NCI-H2227 (cell line): ENCODE measurements around the gene ANXA8.
"Not testable (repeated sequence)": the region's sequence is repeated elsewhere in the genome, so short reads cannot be mapped to it uniquely, and the experiment has no call there.

Experiments used
- DNase-seq: peaks from one replicate; lab custom pipeline; 2025; ENCODE audit not compliant: unreplicated experiment; lab: John Stamatoyannopoulos, UW

ANXA8 gene, protein sequence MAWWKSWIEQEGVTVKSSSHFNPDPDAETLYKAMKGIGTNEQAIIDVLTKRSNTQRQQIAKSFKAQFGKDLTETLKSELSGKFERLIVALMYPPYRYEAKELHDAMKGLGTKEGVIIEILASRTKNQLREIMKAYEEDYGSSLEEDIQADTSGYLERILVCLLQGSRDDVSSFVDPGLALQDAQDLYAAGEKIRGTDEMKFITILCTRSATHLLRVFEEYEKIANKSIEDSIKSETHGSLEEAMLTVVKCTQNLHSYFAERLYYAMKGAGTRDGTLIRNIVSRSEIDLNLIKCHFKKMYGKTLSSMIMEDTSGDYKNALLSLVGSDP

DNA sequence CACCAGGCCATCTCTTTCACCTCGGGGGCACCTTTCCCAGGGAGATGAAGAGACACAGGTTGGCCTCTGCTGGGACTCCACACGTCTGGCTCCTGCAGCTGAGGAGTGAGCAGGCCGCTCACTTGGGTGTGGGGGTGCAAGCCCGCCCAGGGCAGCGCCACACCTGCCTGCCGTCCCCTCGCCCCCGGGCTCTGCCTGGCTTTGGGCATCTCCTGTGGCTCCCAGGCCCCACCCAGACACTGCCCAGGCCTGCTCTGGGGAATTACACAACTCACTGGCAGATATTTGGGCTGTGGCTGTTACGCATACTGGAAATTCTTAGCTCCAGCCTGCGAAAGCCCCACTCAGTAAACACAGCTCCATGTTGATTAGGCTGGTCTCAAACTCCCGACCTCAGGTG is at the start of gene ANXA8:
TSS of gene ANXA8 (minus strand) at position 193 of the 400 bp plus-strand sequence. CDS start at position 11, 182 bp downstream.
- not testable (repeated sequence) for DNase-seq

DNA sequence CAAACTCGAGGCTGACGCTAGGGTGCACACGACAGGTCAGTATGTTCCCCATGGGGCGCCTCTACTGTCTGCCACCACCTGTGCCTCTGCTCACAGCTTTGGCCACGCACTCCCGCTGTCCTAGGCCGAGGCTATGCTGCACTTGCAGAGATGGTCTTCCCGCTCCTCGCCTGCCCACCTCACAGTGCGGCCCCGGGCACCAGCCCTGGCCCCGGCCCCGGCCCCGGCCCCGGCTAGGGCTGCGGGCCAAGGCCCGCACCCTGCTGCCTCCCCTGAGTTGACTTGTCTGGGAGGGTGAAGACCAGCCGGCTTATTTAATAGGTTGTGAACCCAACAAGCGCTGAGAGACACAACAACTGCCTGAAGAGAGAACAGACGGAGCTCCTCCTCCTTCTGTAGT is 39.6 kb upstream of the ANXA8 start, which contains the start of gene AGAP9:
TSS of gene AGAP9 (minus strand) at position 164 of the 400 bp plus-strand sequence. CDS start at position 52, 112 bp downstream.
- not testable (repeated sequence) for DNase-seq

DNA sequence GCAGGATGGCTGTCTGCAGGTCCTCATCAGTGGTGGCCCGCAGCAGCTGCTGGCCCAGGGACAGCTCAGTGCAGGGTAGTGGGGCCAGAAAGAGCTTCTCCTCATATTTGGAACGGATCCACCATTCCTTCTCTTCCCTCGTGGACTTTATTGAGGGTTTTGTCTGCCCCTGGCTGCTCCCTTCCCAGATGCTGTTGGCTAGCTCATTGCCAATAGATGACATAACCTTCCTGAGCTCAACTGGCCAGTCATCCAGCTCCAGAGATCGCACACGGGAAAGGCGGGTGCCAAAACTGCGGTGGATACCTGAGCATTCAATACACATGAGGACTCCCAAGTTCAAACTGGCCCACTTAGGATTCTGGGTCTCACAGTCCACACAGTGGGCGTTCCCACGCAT is 18.4 kb upstream of the ANXA8 start:
- DNase-seq, result not testable (repeated sequence)

DNA sequence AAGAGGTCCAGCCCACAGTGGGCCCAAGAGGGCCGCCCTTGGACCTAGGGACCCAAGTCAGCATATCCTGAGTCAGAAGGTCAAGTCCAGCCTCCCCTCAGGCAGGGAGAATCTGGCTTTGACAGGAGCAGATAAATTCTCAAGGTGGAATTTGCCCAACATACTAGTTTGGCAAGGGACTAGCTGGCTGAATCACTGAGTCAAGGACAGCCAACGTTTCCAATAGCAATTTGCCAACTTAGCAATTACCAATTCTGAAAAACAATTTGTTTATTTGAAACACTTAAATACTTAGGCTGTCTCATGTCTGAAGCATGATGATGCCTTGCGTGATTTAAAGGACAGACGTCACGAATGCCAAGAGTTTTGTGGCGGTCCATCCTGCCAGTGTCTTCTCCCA is 10.3 kb upstream of the ANXA8 start:
- not testable (repeated sequence) for DNase-seq

DNA sequence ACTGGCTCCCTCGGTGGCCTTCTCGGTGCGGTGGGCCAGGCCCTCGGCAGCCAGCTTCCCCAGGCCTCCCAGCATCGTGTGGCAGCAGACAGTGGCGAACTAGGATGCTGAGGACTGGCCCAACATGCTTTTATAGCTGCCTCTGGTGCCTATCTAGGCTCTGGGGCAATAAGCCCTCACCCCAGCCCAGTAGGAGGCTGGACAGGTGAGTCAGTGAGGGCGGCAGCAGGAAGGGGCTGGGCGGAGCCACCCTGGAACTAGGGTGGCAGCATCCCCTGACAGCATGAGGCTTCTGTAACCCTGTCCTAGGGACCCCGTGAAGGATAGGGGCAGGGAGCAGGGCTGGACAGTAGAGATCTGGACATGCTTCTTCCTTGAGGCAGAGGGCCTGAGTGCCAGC is 7.7 kb upstream of the ANXA8 start, which contains the start of gene FAM25G:
TSS of gene FAM25G (minus strand) at position 101 of the 400 bp plus-strand sequence. CDS start at position 75, 26 bp downstream.
- DNase-seq, result not testable (repeated sequence)

DNA sequence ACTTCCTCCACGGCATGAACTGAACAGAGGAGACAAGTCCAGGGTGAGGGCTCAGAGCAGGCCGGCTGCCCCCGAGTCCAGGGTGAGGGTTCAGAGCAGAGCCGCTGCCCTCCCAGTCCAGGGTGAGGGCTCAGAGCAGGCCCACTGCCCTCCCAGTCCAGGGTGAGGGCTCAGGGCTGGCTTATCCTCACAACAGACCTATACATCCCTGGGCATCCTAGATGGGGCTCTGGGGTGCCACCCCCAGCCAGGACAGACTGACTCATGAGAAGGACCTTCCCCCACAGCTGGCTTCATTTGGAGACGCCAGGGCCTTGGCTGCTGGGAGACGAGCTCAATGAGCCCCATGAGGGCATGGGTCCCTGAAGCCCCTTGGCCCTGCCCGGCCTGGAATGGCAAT is 5.7 kb upstream of the ANXA8 start:
- not testable (repeated sequence) for DNase-seq

DNA sequence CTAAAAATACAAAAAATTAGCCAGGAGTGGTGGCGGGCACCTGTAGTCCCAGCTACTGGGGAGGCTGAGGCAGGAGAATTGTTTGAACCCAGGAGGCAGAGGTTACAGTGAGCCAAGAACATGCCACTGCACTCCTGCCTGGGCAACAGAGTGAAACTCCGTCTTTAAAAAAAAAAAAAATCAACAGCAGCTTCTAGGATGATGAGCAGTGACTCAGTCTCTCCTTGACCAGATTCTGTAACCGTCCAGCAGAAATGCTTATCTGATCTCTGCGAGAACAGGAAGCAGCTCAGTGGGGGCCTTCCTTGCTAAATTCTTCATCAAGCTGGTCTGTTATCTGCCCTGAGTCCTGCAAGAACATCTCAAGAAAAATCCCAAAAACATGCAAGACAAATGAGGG is 2.0 kb upstream of the ANXA8 start:
- not testable (repeated sequence) for DNase-seq

DNA sequence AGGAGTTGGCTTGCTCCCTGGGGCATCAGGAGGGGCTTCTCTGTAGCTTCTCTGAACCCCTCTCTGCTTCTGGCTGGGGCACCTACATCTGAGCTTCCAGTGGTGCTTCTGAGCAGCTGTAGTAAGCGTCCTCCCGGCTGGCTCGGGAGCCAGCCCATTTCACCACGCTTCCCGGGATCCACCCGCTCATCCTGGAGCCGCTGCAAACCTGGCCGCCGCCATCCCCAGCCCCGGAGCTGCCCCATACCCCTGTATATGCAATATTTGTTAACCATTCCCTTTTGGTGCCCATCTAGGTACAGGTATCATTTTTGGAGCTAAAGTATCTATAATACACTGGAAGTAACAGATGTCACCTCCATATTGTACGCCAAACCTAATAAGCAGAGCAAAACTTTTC is 871 bp upstream of the ANXA8 start:
- not testable (repeated sequence) for DNase-seq

DNA sequence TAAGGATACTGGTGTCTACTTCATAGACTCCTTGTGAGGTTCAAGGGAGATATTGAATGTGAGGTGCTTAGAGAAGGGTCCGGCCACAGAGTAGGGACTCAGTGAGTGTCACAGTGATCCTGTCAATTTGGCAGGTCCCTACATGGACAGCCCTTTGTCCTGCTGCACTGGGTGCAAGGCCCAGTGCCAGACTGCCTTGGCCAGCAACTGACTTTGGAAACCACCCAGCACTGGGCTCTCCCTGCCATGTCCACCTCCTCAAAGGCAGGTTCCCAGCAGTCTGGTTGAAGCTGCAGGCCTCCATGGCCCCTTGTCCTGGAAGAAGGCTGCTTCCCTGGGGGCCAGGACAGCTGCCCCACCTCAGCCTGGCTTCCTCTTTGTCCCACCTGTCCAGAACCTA is 1.5 kb downstream of the ANXA8 start:
- DNase-seq, result not testable (repeated sequence)

DNA sequence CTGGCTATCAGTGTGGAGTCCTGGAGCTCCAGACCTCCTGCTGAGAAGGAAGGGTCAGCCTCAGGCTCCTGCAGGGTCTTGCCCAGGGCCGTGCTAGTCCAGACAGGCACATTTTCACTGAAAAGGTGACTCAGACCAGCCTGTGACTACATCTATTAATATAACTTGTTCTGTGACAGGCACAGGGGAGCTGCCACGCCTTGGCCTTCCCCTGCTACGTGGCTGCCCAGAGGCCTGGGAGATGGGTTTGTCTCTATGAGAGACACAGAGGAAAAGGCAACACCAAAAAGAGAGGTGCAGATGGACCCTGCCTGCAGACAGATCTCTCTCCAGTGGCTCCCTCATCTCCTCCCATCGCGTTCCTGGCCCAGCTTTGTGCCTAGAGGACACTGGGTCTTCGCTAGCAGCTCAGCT is 2.1 kb downstream of the ANXA8 start:
- not testable (repeated sequence) for DNase-seq

DNA sequence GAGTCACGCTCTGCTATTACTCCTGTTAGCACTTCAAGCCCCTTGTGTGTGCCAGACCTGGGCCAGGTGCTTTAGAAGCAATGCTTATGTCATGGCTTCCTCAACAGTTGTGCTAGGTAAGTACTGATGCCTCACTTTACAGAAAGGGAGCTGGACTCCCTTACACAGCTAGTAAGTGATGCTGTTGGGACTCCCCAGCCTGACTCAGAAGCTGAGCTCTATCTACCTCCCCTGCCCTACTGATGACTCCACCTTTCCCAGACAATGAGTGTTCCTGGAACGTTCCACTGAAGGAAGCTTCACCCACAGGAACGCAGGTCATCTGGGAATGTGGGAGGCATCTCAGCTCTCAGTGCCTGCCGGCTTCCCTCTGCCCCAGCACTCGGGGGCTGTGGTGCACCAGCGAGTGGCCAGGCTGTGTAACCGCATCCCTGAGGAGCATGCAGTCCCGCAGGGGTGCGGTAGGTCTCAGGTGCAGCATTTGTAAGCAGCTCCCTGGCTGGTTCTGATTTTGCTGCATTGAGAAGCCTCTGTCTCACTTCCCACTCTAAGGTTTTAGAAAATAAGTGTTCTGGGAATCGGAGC is 2.6 kb downstream of the ANXA8 start:
- not testable (repeated sequence) for DNase-seq

DNA sequence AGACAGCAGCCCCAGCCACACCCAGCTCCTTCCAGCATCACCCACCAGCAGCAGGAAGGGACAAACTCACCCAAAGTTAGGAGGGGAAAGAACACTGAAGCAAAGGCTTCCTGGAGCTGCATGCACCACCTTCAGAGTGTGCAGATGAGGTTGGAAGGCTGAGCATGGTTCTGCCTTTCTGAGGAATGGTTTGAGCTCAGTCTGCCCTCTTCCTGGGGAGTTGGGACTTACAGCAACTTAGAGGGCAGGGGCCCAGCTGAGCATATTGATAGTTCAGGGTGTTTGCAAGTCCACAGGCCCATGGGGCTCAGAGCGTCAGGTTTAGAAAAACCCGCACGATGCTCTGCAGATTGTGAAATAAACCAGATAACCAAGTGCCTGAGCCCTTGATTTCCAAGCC is 3.8 kb downstream of the ANXA8 start:
- DNase-seq, result not testable (repeated sequence)

DNA sequence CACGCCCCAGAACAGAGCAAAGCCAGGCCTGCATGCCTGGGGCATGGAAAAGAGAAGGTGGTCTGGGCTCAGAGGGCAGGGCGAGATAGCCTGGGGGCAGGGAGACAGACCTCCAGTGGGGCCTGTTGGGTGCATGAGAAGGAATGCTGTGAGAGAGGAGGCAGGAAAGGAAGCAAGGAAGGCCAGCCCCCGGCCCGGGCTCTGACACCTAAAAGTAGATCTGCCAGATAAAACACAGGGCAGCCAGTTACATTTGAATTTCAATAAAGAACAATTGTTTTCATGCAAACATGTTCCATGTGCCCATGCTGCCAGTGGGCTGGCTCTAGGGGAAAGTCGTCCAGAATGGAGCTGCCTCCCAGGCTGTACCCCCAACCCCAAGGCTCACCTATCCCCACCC is 5.8 kb downstream of the ANXA8 start:
- not testable (repeated sequence) for DNase-seq

DNA sequence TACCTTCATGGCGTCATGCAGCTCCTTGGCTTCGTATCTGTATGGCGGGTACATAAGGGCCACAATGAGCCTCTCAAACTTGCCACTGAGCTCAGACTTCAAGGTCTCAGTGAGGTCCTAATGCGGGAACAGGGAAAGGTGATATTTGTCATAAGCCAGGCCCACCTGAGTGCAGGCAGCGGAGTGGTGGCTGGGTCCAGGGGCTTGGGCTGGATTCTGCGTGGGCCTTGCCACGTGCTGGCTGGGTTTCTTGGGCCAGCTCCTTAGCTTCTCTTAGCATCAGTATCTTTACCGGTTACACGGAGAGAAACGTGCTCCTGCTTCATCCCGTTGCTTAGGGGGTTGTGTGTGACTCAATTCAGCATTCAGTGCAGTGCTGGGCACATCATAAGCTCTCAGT is 6.8 kb downstream of the ANXA8 start:
- not testable (repeated sequence) for DNase-seq

DNA sequence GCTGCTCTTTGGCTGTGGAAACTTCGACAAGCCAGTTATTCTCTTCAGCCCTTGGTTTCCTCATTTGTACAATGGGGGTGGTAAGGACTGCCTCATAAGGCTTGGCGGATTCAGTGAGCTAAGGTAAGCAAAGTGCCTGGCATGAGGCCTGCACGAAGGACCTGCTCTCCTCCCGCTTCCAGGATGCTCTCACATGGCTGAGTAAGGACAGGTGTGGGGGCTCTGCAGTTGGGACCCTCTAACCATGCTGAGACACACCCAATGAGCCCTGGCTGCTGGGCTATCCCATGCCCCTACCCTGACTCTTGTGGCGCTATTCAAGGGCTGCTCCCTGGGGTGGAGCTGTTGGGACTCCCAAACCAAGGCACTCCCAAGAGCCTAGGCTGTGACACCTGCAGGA is 8.8 kb downstream of the ANXA8 start:
- not testable (repeated sequence) for DNase-seq

DNA sequence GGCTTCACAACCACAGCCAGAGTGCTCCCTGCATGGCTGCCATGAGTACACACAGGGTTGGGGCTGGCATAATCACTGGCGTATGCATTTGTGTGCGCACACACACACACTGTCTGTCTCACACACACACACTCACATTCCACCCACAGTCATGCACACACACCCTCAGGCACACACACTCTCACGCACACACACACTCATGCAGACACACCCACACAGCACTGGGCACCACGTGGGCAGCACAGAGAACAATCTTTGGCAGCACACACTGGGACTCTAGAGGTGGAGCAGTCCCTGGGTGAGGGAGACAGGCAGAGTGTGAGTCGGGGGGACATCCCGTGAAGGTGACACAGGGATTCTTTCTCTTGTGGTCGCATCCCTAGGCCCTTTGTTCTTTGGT is 10.4 kb downstream of the ANXA8 start:
- DNase-seq, result not testable (repeated sequence)

DNA sequence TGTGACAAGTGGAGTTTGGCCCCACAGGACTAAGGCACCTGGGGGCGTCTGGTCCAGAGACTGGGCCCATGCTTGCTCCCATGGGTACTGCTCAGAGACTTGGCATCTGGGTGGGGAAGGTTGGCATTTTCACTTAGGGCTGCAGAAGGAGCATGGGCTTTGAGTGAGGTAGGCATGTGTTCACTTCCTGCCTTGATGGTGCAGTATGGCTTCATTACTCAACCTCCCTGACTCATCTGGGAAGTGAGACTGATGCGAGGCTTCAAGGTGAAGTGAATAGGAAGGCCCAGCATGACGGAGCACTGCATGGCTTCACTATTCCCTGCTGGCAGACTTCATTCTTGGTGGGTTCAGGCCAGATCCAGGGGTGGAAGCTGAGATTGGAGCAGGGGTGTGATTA is 11.3 kb downstream of the ANXA8 start:
- DNase-seq, result not testable (repeated sequence)

DNA sequence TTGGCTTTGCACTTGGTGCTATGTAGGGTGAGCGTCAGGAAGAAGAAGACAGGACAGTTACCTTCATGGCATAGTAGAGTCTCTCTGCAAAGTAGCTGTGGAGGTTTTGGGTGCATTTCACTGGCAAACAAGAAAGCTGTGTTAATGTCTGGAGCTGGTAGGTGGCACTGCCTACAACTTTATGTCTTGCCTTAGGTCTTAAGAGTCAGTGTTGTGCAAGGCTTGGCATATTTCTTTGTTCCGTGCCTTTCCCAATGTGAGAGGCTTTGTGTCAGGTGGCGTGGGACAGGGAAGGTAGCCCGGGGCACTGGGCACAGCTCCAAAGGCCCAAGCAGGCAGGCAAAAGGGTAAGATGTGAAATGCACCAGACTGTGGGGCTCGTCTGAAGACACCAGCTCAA is 11.8 kb downstream of the ANXA8 start:
- DNase-seq, result not testable (repeated sequence)

DNA sequence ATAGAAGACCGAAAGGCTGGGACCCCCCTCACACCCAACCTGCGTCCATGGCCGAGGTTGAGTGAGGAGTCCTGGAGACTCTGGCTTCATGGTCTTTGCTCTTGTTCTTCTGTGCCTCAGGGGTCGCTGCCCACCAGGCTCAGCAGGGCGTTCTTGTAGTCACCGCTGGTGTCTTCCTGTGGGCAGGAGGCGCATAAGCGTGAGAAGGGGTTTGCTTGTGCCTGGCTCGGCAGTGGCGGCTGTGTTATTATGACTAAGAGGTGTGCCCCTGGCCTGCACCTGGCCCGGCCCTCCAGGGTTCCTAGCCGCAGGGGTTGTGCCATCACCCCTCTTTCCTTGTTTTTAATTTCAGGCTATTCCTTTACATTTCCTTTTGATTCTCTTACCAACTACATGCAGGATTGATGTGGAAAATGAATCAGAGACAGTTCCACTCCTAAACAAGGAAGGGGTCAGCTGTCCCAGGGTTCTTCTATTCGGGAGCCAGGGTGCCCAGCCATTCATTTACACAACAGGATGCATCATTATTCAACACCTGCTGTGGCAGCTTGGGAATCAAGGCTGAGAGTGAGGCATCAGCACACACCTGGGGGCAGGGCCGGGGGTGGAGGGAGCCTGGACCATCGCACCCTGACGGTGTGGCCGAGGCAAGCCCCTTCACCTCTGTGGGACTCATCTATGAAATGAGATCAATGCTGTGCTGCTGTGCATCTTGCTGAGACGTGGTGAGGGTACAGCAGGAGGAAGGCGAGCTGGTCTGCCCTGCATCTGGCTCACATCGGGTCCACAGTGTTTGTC is 15.0 kb downstream of the ANXA8 start:
- DNase-seq, result not testable (repeated sequence)

DNA sequence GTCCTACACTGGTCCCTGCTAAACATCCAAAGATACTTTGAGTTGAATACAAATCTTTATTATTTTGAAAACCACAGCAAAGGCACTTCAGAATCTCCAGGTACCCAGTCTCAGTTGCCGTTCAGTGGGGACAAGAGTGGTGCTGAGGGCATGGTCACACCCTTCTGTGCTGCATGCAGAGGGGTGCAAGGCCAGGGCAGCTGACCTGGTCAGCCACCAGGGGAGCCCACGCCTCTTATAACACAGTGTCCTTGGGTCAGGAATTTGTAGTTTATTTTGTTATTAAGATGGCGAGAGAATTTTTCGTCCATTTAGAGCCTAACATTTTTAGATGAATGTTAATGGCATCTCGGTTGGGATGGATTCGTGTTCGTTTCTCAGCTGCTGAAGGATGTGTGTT is 16.0 kb downstream of the ANXA8 start:
- not testable (repeated sequence) for DNase-seq

DNA sequence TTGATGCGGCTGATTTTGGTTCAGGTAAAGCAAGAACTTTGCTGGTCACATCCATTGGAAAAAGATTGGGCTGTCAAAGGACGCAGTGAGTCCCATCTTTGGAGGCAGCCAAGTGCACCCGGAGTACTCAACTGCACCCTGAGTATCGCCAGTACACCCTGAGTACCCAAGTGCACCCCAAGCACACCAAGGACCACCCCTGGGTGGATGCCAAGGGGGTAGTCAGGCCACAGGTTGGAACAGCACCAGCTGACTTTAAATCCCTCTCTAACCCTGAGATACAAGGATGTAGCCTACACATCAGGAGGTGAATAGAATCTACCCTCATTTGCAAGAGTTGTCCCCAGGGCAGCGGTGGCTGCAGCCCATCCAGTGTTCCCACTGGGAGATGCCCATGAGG is 16.5 kb downstream of the ANXA8 start:
- DNase-seq, result not testable (repeated sequence)
